ENCODE measurements around the gene DHRS2.

The DHRS2 gene

GRCh38 chr14:23612802-23613201, 23.4 kb upstream of the DHRS2 start:
- DNase-seq (ENCODE audit: low read depth) = no peak

GRCh38 chr14:23613242-23614070, 22.7 kb upstream of the DHRS2 start:
- no peak for DNase-seq (ENCODE audit: low read depth)

- DNase-seq (ENCODE audit: low read depth) = no peak
Measured at GRCh38 chr14:23614395-23614828, 21.8 kb upstream of the DHRS2 start.

- no peak for DNase-seq (ENCODE audit: low read depth)
Measured at GRCh38 chr14:23615856-23616255, 20.3 kb upstream of the DHRS2 start.

- no peak for DNase-seq (ENCODE audit: low read depth)
Measured at GRCh38 chr14:23617539-23617938, 18.6 kb upstream of the DHRS2 start.

- DNase-seq (ENCODE audit: low read depth) = no peak
Measured at GRCh38 chr14:23618415-23618988, 17.7 kb upstream of the DHRS2 start.

GRCh38 chr14:23620177-23620702, 15.9 kb upstream of the DHRS2 start:
- DNase-seq (ENCODE audit: low read depth) = no peak

- DNase-seq (ENCODE audit: low read depth) = no peak
Measured at GRCh38 chr14:23621204-23621931, 14.8 kb upstream of the DHRS2 start.

- no peak for DNase-seq (ENCODE audit: low read depth)
Measured at GRCh38 chr14:23621932-23622730, 14.0 kb upstream of the DHRS2 start.

- DNase-seq (ENCODE audit: low read depth) = no peak
Measured at GRCh38 chr14:23622990-23623389, 13.2 kb upstream of the DHRS2 start.

GRCh38 chr14:23623962-23624361, 12.2 kb upstream of the DHRS2 start:
- DNase-seq (ENCODE audit: low read depth) = no peak

GRCh38 chr14:23624830-23625404, 11.2 kb upstream of the DHRS2 start:
- DNase-seq (ENCODE audit: low read depth) = no peak

GRCh38 chr14:23626946-23627345, 9.2 kb upstream of the DHRS2 start:
- no peak for DNase-seq (ENCODE audit: low read depth)

- DNase-seq (ENCODE audit: low read depth) = no peak
Measured at GRCh38 chr14:23627961-23628360, 8.2 kb upstream of the DHRS2 start.

- DNase-seq (ENCODE audit: low read depth) = no peak
Measured at GRCh38 chr14:23629204-23629603, 7.0 kb upstream of the DHRS2 start.

GRCh38 chr14:23629832-23630396, 6.2 kb upstream of the DHRS2 start:
- DNase-seq (ENCODE audit: low read depth) = no peak

GRCh38 chr14:23630687-23631086, 5.5 kb upstream of the DHRS2 start:
- DNase-seq (ENCODE audit: low read depth) = no peak

- no peak for DNase-seq (ENCODE audit: low read depth)
Measured at GRCh38 chr14:23631234-23631633, 4.9 kb upstream of the DHRS2 start.

- peak; percentile 66 for DNase-seq (ENCODE audit: low read depth)
Measured at GRCh38 chr14:23631702-23632460, 4.3 kb upstream of the DHRS2 start.

GRCh38 chr14:23632461-23633159, 3.6 kb upstream of the DHRS2 start:
- DNase-seq (ENCODE audit: low read depth) = no peak

Measured in ELR (cell line).